H9 (cell line): Measurements from ENCODE around the gene PRDM1. TPM values are rescaled to one million over a fixed set of nuclear protein-coding genes. Genes with fewer than 3 reads are reported as not detected.

Experiments used
- DNase-seq: peaks from one replicate; pipeline ENCODE4 v3.0.0-alpha.2; 2017
- H2AFZ ChIP-seq: one replicate; pipeline ENCODE4 v1.6.1; 2013; ENCODE audit warnings: mild to moderate bottlenecking, low read length, control low read depth, moderate library complexity
- H2AK5ac ChIP-seq: 2 replicates; pipeline ENCODE4 v1.6.1; 2013; ENCODE audit warnings: low read length, control low read depth, mixed read lengths; ENCODE audit not compliant: insufficient read length
- H2BK120ac ChIP-seq: one replicate; pipeline ENCODE4 v1.6.1; 2013; ENCODE audit warnings: low read depth, mild to moderate bottlenecking, low read length, control low read depth, inconsistent platforms; ENCODE audit not compliant: poor library complexity, severe bottlenecking
- H2BK12ac ChIP-seq: 2 replicates; pipeline ENCODE4 v1.6.1; 2013; ENCODE audit warnings: low read length, control low read depth, mixed read lengths, low read depth; ENCODE audit not compliant: insufficient read length
- H2BK15ac ChIP-seq: 2 replicates; pipeline ENCODE4 v1.6.1; 2013; ENCODE audit warnings: low read depth, low read length, control low read depth
- H2BK20ac ChIP-seq: one replicate; pipeline ENCODE4 v1.6.1; 2013; ENCODE audit warnings: low read depth, mild to moderate bottlenecking, low read length, control low read depth, inconsistent platforms; ENCODE audit not compliant: poor library complexity, severe bottlenecking
- H2BK5ac ChIP-seq: 2 replicates; pipeline ENCODE4 v1.6.1; 2013; ENCODE audit warnings: low read length, control low read depth, mixed read lengths; ENCODE audit not compliant: insufficient read length
- H3K14ac ChIP-seq: 2 replicates; pipeline ENCODE4 v1.6.1; 2013; ENCODE audit warnings: low read length, control low read depth; ENCODE audit not compliant: insufficient read depth
- H3K18ac ChIP-seq: 2 replicates; pipeline ENCODE4 v1.6.1; 2013; ENCODE audit warnings: low read depth, mild to moderate bottlenecking, mixed read lengths, low read length, control low read depth; ENCODE audit not compliant: insufficient read length
- H3K23ac ChIP-seq: 2 replicates; pipeline ENCODE4 v1.6.1; 2013; ENCODE audit warnings: low read length, control low read depth, mixed read lengths, low read depth; ENCODE audit not compliant: insufficient read length
- H3K23me2 ChIP-seq: 2 replicates; pipeline ENCODE4 v1.6.1; 2013; ENCODE audit warnings: low read depth, mild to moderate bottlenecking, mixed read lengths, low read length, control low read depth; ENCODE audit not compliant: insufficient read length, poor library complexity, severe bottlenecking
- H3K27ac ChIP-seq: 2 replicates; pipeline ENCODE4 v1.5.1; 2013; ENCODE audit warnings: low read length, control low read depth, mixed read lengths, low read depth; ENCODE audit not compliant: insufficient read length
- H3K27me3 ChIP-seq: 2 replicates; pipeline ENCODE4 v1.6.1; 2013; ENCODE audit warnings: low read length, control low read depth, inconsistent platforms; ENCODE audit not compliant: insufficient read depth
- H3K4ac ChIP-seq: 2 replicates; pipeline ENCODE4 v1.6.1; 2013; ENCODE audit warnings: low read depth, mild to moderate bottlenecking, control low read depth, inconsistent platforms, low read length, moderate library complexity
- H3K4me1 ChIP-seq: 2 replicates; pipeline ENCODE4 v1.6.1; 2013; ENCODE audit warnings: low read length, control low read depth, inconsistent platforms; ENCODE audit not compliant: insufficient read depth
- H3K4me2 ChIP-seq: 2 replicates; pipeline ENCODE4 v1.6.1; 2013; ENCODE audit warnings: low read length, control low read depth, mixed read lengths; ENCODE audit not compliant: insufficient read length, insufficient read depth
- H3K56ac ChIP-seq: 2 replicates; pipeline ENCODE4 v1.6.1; 2013; ENCODE audit warnings: low read depth, mild to moderate bottlenecking, mixed read lengths, low read length, control low read depth; ENCODE audit not compliant: insufficient read length
- H3K79me1 ChIP-seq: 2 replicates; pipeline ENCODE4 v1.6.1; 2013; ENCODE audit warnings: low read depth, mild to moderate bottlenecking, moderate library complexity, low read length, control low read depth, inconsistent platforms; ENCODE audit not compliant: insufficient read depth, poor library complexity, severe bottlenecking
- H3K79me2 ChIP-seq: 2 replicates; pipeline ENCODE4 v1.6.1; 2013; ENCODE audit warnings: low read length, control low read depth, inconsistent platforms; ENCODE audit not compliant: insufficient read depth
- H3K9ac ChIP-seq: 2 replicates; pipeline ENCODE4 v1.6.1; 2013; ENCODE audit warnings: low read length, control low read depth, mixed read lengths; ENCODE audit not compliant: insufficient read length; ENCODE audit errors: extremely low read depth
- H3K9me3 ChIP-seq: one replicate; pipeline ENCODE4 v1.6.1; 2013; ENCODE audit warnings: low read depth, low read length, inconsistent platforms; ENCODE audit not compliant: control insufficient read depth
- H3T11ph ChIP-seq: one replicate; pipeline ENCODE4 v1.6.1; 2013; ENCODE audit warnings: mild to moderate bottlenecking, low read length, control low read depth, inconsistent platforms
- H4K20me1 ChIP-seq: one replicate; pipeline ENCODE4 v1.6.1; 2013; ENCODE audit not compliant: control insufficient read depth, insufficient read length, insufficient read depth
- H4K5ac ChIP-seq: 2 replicates; pipeline ENCODE4 v1.6.1; 2013; ENCODE audit warnings: low read depth, mild to moderate bottlenecking, mixed read lengths, low read length, control low read depth; ENCODE audit not compliant: insufficient read length
- H4K8ac ChIP-seq: replicated peaks from 2 replicates; pipeline ENCODE4 v1.6.1; 2013; ENCODE audit warnings: low read length, control low read depth, mixed read lengths, low read depth; ENCODE audit not compliant: insufficient read length
- H4K91ac ChIP-seq: 2 replicates; pipeline ENCODE4 v1.6.1; 2013; ENCODE audit warnings: low read depth, mild to moderate bottlenecking, moderate library complexity, mixed read lengths, low read length, control low read depth; ENCODE audit not compliant: insufficient read length
- H3K27ac Mint-ChIP-seq, 3 experiments: 2 replicates in 2 of 3; 3 replicates in 1 of 3; pipeline ENCODE4 v1.8.0; 2020 to 2021; ENCODE audit warnings: mixed read lengths in 3 of 3, mild to moderate bottlenecking in 1 of 3, moderate library complexity in 1 of 3
- H3K27me3 Mint-ChIP-seq: 2 replicates; pipeline ENCODE4 v1.8.0; 2021; ENCODE audit warnings: low read depth, mild to moderate bottlenecking, moderate library complexity, mixed read lengths
- H3K36me3 Mint-ChIP-seq, 3 experiments: 2 replicates in 2 of 3; 3 replicates in 1 of 3; pipeline ENCODE4 v1.8.0; 2020 to 2021; ENCODE audit warnings: low read depth in 3 of 3, mixed read lengths in 3 of 3; ENCODE audit not compliant: insufficient read depth in 1 of 3
- H3K4me1 Mint-ChIP-seq, 2 experiments: 2 replicates each; pipeline ENCODE4 v1.8.0; 2020; ENCODE audit warnings: mixed read lengths in 2 of 2
- H3K4me3 Mint-ChIP-seq, 2 experiments: 2 replicates in 1 of 2; 3 replicates in 1 of 2; pipeline ENCODE4 v1.8.0; 2020 to 2021; ENCODE audit warnings: mild to moderate bottlenecking in 2 of 2, mixed read lengths in 2 of 2, moderate library complexity in 1 of 2
- H3K9me3 Mint-ChIP-seq, 2 experiments: 2 replicates in 1 of 2; 3 replicates in 1 of 2; pipeline ENCODE4 v1.8.0; 2020; ENCODE audit warnings: mild to moderate bottlenecking in 2 of 2, mixed read lengths in 2 of 2, moderate library complexity in 1 of 2
- CTCF ChIP-seq: fragments of 200-600 bp; sonication (generic); conservative IDR thresholded peaks from 3 replicates; pipeline ENCODE4 v1.8.0; 2021; ENCODE audit warnings: antibody characterized with exemption, mild to moderate bottlenecking
- WGBS: extraction: QIAGEN DNeasy Blood & Tissue Kit; methylation state at CpG from one replicate; pipeline ENCODE4 v1.1.7; 2013; ENCODE audit warnings: missing lambda C conversion rate, low lambda C conversion rate, mixed read lengths; ENCODE audit not compliant: insufficient read length; ENCODE audit errors: extremely low coverage; 5-methylcytosine and 5-hydroxymethylcytosine counted together
- total RNA-seq: library from RNA; stranded (reverse); gene quantifications from 2 replicates; pipeline ENCODE4 v1.2.1, GENCODE V29; 2021

PRDM1 gene
- total RNA-seq, 1 experiment from 2014 or later, result 2.9 TPM

- Histone ChIP-seq H3K23ac (no peak overlapping the region), H2AFZ (no peak overlapping the region), H3K23me2 (peaks cover 5% of the 10 kb centered on the region), H3T11ph (no peak overlapping the region), H4K20me1 (no peaks in the 10 kb centered on the region), H3K27me3 (peaks cover 2% of the 10 kb centered on the region; the same call in 1 of the 2 replicates), H3K56ac (no peak overlapping the region), H4K91ac (no peak overlapping the region), H4K8ac (no peak overlapping the region), H3K79me1 (no peaks in the 10 kb centered on the region), H2BK12ac (no peak overlapping the region), H3K27ac (no peak overlapping the region), H3K18ac (no peak overlapping the region), H3K79me2 (no peaks in the 10 kb centered on the region), H2BK15ac (no peak overlapping the region), H3K4ac (no peak overlapping the region), H4K5ac (no peak overlapping the region), H2BK120ac (no peak overlapping the region), H3K9ac (no peak overlapping the region), H3K4me2 (peak overlapping the region; percentile 76), H2AK5ac (no peak overlapping the region), H3K14ac (no peak overlapping the region), H2BK20ac (no peak overlapping the region), H3K4me1 (peaks cover 3% of the 10 kb centered on the region; the same call in 1 of the 2 replicates), H2BK5ac (no peak overlapping the region), H3K9me3 (no peaks in the 10 kb centered on the region)
- peaks cover 3% of the 10 kb centered on the region for H3K27me3 Mint-ChIP-seq
- DNase-seq, result no peak
- no CpG with 5 or more reads among the region's 7 CpGs for WGBS
- H3K4me3 Mint-ChIP-seq, result peak overlapping the region; percentile 44 to 70; a peak in 4 of 5 replicates
- H3K9me3 Mint-ChIP-seq, result no peaks in the 10 kb centered on the region
- H3K27ac Mint-ChIP-seq, result peak overlapping the region in 1 of 3 experiments; percentile 81; a peak in 1 of 7 replicates
- H3K4me1 Mint-ChIP-seq, result peaks cover 26 to 46% of the 10 kb centered on the region in 2 experiments
- no peak for TF ChIP-seq CTCF
- H3K36me3 Mint-ChIP-seq, result no peaks in the 10 kb centered on the region
Measured at GRCh38 chr6:106099235-106099537, 13.1 kb downstream of the PRDM1 start.
